RWPE1 (cell line): ENCODE measurements around the gene SUN2.
A peak's percentile ranks its signal among the peaks of the same experiment; 100 is the strongest.

ENCODE experiments used
- CTCF ChIA-PET: fragments of 350-600 bp; sonication (Branson Sonifier 250); formaldehyde crosslinking; extraction: SDS; loops from one replicate; lab custom pipeline; 2021; lab: Yijun Ruan, JAX
- POLR2A ChIA-PET: fragments of 400-600 bp; formaldehyde crosslinking; extraction: SDS; loops from one replicate; lab custom pipeline; 2020; ENCODE audit warnings: antibody characterized with exemption; ENCODE audit not compliant: low non-redundant PET; lab: Yijun Ruan, JAX
- DNase-seq: peaks from one replicate; pipeline ENCODE4 v3.0.0; 2012; ENCODE audit warnings: low spot score
- H3K27ac ChIP-seq: fragments of 450-650 bp; 2 replicates; pipeline ENCODE4 v1.5.1; 2017
- TF ChIP-seq, protein P1 (sequence below): fragments of 450-650 bp; conservative IDR thresholded peaks from 2 replicates; pipeline ENCODE4 v1.5.1; 2017; ENCODE audit warnings: low read depth, mild to moderate bottlenecking

SUN2 gene

GRCh38 chr22:38772623-38772873 lies 16.8 kb upstream of the SUN2 start:
- H3K27ac ChIP-seq = no peak overlapping the region
- TF ChIP-seq, protein P1, sequence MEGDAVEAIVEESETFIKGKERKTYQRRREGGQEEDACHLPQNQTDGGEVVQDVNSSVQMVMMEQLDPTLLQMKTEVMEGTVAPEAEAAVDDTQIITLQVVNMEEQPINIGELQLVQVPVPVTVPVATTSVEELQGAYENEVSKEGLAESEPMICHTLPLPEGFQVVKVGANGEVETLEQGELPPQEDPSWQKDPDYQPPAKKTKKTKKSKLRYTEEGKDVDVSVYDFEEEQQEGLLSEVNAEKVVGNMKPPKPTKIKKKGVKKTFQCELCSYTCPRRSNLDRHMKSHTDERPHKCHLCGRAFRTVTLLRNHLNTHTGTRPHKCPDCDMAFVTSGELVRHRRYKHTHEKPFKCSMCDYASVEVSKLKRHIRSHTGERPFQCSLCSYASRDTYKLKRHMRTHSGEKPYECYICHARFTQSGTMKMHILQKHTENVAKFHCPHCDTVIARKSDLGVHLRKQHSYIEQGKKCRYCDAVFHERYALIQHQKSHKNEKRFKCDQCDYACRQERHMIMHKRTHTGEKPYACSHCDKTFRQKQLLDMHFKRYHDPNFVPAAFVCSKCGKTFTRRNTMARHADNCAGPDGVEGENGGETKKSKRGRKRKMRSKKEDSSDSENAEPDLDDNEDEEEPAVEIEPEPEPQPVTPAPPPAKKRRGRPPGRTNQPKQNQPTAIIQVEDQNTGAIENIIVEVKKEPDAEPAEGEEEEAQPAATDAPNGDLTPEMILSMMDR = no peak
- CTCF ChIA-PET = no interaction called here
- POLR2A ChIA-PET = no interaction called here
- no peak for DNase-seq

GRCh38 chr22:38770257-38770949 lies 14.6 kb upstream of the SUN2 start:
- DNase-seq = no peak
- POLR2A ChIA-PET = no interaction called here
- H3K27ac ChIP-seq = no peak overlapping the region
- TF ChIP-seq, protein P1 = no peak
- CTCF ChIA-PET = interaction anchor here (0.6 kb wide), 1 partner anchor 246 kb away, joined by 3 read pairs; no protein-coding TSS in a partner anchor

DNA sequence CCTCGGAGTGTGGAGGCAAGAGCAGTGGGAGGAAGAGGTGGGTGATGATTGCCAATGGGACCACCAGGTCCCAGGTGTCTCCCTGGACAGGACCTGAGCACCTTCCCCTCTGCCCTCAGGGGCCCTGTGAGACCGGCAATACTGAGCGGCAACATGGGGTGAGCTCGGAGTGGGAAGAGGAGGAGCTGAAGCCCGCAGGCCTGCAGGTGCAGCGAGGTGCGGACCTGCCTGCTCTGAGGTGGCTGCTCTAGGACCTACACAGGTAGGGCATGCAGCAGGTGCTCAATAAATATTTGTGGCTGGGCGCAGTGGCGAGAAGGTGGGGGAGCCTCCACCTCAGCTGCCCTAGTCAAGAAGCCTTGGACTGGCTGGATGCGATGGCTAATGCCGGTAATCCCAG lies 12.2 kb upstream of the SUN2 start:
- ChIA-PET POLR2A (no interaction called here), CTCF (interaction anchor here (0.5 to 3.1 kb wide), 2 partner anchors 101 to 285 kb away, joined by 4 to 11 read pairs; no protein-coding TSS in a partner anchor)
- DNase-seq = no peak
- no peak overlapping the region for H3K27ac ChIP-seq
- TF ChIP-seq, protein P1 = no peak

GRCh38 chr22:38767313-38767712 lies 11.5 kb upstream of the SUN2 start:
- POLR2A ChIA-PET = no interaction called here

DNA sequence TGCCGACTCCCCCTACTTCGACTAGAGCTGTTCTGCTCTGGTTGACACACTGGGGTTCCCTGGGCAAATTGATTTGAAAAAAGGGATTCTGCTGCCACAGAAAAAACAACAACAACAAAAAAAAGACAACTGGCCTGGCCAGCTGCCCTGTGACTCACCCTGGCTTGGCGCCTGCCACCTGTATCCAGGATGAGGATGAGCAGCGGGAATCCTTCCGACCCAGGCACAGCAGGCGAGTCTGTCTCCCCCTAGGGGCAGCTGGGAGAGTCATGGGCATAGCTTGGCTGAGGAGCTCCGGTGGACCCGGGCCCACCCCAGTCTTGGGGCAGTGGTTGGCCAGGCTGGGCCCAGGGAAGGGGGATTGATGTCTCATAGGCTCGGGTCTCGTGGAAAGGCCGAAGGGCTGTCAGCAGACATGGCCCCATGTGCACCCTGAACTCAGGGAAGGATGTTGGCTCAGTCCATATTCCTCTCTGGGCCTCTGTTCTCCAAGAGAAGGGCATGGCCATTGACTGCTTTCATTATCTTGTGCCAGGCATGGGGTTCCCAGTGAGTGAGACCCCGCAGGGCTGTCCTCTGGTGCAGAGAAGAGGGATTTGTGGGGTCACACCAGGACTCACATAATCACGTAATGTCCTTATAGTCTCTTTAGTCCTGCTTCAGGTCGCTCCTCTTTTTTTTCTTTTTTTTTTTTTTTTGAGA lies 10.4 kb upstream of the SUN2 start:
- TF ChIP-seq, protein P1 = peak; percentile 92
- H3K27ac ChIP-seq = peak overlapping the region; percentile 79
- CTCF ChIA-PET = interaction anchor here (0.5 to 1.1 kb wide), 13 partner anchors 11 to 1679 kb away, joined by 3 to 9 read pairs (median 3); partner anchors contain the start of gene SUN2
- DNase-seq = peak; percentile 81
- POLR2A ChIA-PET = no interaction called here

More at GRCh38 chr22:38767313-38767712, 11.5 kb upstream of the SUN2 start:
- TF ChIP-seq, protein P1 = no peak
- DNase-seq = no peak
- CTCF ChIA-PET = interaction anchor here (0.7 to 3.1 kb wide), 2 partner anchors 100 to 102 kb away, joined by 7 to 11 read pairs; no protein-coding TSS in a partner anchor
- no peak overlapping the region for H3K27ac ChIP-seq

- peak overlapping the region; percentile 30 for H3K27ac ChIP-seq
- CTCF ChIA-PET = no interaction called here
- POLR2A ChIA-PET = no interaction called here
- TF ChIP-seq, protein P1 = no peak
- DNase-seq = no peak
Observed at GRCh38 chr22:38762551-38762983, 6.8 kb upstream of the SUN2 start.
